ENCODE results near the gene SLC6A13. TPM values are rescaled to one million over a fixed set of nuclear protein-coding genes. Genes with fewer than 3 reads are reported as not detected.
"Not testable (repeated sequence)": the region's sequence is repeated elsewhere in the genome, so short reads cannot be mapped to it uniquely, and the experiment has no call there.

SLC6A13 gene
- polyA plus RNA-seq, 1 donor from 2014 or later = 1.4 TPM

GRCh38 chr12:236445-236844 is 26.2 kb downstream of the SLC6A13 start:
- Histone ChIP-seq H2AFZ (ENCODE audit: low read depth, low read length) (no peak overlapping the region), H3K27ac (ENCODE audit: low read length) (no peak overlapping the region)
- no peak for TF ChIP-seq MXI1 (conservative IDR thresholded peaks at IDR 0.05; ENCODE audit: poor library complexity, severe bottlenecking)

GRCh38 chr12:235967-236366 is 26.7 kb downstream of the SLC6A13 start:
- H3K9me3 ChIP-seq (ENCODE audit: low read length); H2AFZ ChIP-seq (ENCODE audit: low read depth, low read length); H3K27ac ChIP-seq (ENCODE audit: low read length); H4K20me1 ChIP-seq (ENCODE audit: insufficient read depth); H3K9me2 ChIP-seq (ENCODE audit: insufficient read depth, low read length); H3K4me2 ChIP-seq (ENCODE audit: low read length); H3K27me3 ChIP-seq (ENCODE audit: insufficient read depth, low read depth, low read length); H3K79me2 ChIP-seq (replicated peaks; ENCODE audit: insufficient read depth, low read length); H3K4me3 ChIP-seq (ENCODE audit: low read length); H3F3A ChIP-seq (ENCODE audit: insufficient read depth, low read length, poor library complexity, severe bottlenecking); H3K36me3 ChIP-seq (ENCODE audit: insufficient read depth, low read length); H3K9ac ChIP-seq (ENCODE audit: low read length): not testable (repeated sequence)

More at GRCh38 chr12:236445-236844, 26.2 kb downstream of the SLC6A13 start:
- no peak overlapping the region for H3K4me2 ChIP-seq (ENCODE audit: low read length)
- no peak overlapping the region for H3K4me3 ChIP-seq (ENCODE audit: low read length)
- H3K79me2 ChIP-seq (replicated peaks; ENCODE audit: insufficient read depth, low read length) = no peaks in the 10 kb centered on the region
- no peaks in the 10 kb centered on the region for H3K27me3 ChIP-seq (ENCODE audit: insufficient read depth, low read depth, low read length)
- H3K36me3 ChIP-seq (ENCODE audit: insufficient read depth, low read length) = no peaks in the 10 kb centered on the region
- no peak overlapping the region for H3K9ac ChIP-seq (ENCODE audit: low read length)
- H4K20me1 ChIP-seq (ENCODE audit: insufficient read depth) = no peaks in the 10 kb centered on the region
- no peaks in the 10 kb centered on the region for H3F3A ChIP-seq (ENCODE audit: insufficient read depth, low read length, poor library complexity, severe bottlenecking)
- no peaks in the 10 kb centered on the region for H3K9me2 ChIP-seq (ENCODE audit: insufficient read depth, low read length)
- H3K9me3 ChIP-seq (ENCODE audit: low read length) = no peaks in the 10 kb centered on the region

DNA sequence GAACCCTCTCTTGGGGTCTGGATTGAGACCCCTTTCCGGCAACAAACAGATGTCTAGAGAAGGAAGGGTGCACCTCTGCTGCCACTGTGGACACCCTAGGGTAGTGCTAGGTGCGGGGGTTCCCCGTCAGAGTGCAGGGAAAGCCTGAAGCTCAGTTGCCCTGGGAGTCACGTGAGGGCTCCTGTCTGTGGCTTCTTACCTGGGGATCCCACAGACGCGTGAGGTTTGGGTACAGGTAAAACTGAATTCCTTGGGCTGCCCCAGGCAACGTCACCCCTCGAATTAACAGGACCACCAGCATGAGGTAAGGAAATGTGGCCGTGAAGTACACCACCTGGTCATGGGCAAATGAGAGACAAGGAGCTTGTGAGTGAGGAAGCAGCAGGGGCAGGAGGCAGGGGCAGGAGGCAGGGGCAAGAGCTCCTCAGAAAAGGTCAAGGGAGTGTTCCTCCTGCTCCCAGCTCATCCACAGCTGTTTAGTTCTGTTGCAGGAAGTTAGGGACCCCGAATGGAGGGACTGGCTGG is 27.7 kb downstream of the SLC6A13 start:
- TF ChIP-seq EZH2 (IDR thresholded peaks at IDR 0.05; ENCODE audit: borderline replicate concordance, insufficient read depth, low read length, poor library complexity, severe bottlenecking) (no peak), SMC3 (conservative IDR thresholded peaks at IDR 0.05; ENCODE audit: poor library complexity) (no peak), MXI1 (conservative IDR thresholded peaks at IDR 0.05; ENCODE audit: poor library complexity, severe bottlenecking) (no peak), CTCF (IDR thresholded peaks at IDR 0.05; ENCODE audit: poor library complexity, severe bottlenecking) (no peak), TAF1 (IDR thresholded peaks at IDR 0.05; ENCODE audit: low read depth) (no peak), POLR2AphosphoS5 (IDR thresholded peaks at IDR 0.05) (no peak), EP300 (conservative IDR thresholded peaks at IDR 0.05; ENCODE audit: poor library complexity, severe bottlenecking) (no peak), RAD21 (conservative IDR thresholded peaks at IDR 0.05) (no peak)
- TF ChIP-seq, protein P1, sequence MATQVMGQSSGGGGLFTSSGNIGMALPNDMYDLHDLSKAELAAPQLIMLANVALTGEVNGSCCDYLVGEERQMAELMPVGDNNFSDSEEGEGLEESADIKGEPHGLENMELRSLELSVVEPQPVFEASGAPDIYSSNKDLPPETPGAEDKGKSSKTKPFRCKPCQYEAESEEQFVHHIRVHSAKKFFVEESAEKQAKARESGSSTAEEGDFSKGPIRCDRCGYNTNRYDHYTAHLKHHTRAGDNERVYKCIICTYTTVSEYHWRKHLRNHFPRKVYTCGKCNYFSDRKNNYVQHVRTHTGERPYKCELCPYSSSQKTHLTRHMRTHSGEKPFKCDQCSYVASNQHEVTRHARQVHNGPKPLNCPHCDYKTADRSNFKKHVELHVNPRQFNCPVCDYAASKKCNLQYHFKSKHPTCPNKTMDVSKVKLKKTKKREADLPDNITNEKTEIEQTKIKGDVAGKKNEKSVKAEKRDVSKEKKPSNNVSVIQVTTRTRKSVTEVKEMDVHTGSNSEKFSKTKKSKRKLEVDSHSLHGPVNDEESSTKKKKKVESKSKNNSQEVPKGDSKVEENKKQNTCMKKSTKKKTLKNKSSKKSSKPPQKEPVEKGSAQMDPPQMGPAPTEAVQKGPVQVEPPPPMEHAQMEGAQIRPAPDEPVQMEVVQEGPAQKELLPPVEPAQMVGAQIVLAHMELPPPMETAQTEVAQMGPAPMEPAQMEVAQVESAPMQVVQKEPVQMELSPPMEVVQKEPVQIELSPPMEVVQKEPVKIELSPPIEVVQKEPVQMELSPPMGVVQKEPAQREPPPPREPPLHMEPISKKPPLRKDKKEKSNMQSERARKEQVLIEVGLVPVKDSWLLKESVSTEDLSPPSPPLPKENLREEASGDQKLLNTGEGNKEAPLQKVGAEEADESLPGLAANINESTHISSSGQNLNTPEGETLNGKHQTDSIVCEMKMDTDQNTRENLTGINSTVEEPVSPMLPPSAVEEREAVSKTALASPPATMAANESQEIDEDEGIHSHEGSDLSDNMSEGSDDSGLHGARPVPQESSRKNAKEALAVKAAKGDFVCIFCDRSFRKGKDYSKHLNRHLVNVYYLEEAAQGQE (IDR thresholded peaks at IDR 0.05; ENCODE audit: borderline replicate concordance) = no peak
- Histone ChIP-seq H3K27ac (ENCODE audit: low read length) (no peak overlapping the region), H3K4me3 (ENCODE audit: low read length) (no peak overlapping the region), H4K20me1 (ENCODE audit: insufficient read depth) (no peaks in the 10 kb centered on the region), H3K4me2 (ENCODE audit: low read length) (no peak overlapping the region), H3K36me3 (ENCODE audit: insufficient read depth, low read length) (no peaks in the 10 kb centered on the region), H3F3A (ENCODE audit: insufficient read depth, low read length, poor library complexity, severe bottlenecking) (no peaks in the 10 kb centered on the region), H3K27me3 (ENCODE audit: insufficient read depth, low read depth, low read length) (no peaks in the 10 kb centered on the region), H3K9me2 (ENCODE audit: insufficient read depth, low read length) (no peaks in the 10 kb centered on the region), H2AFZ (ENCODE audit: low read depth, low read length) (no peak overlapping the region), H3K9me3 (ENCODE audit: low read length) (no peaks in the 10 kb centered on the region), H3K79me2 (replicated peaks; ENCODE audit: insufficient read depth, low read length) (no peaks in the 10 kb centered on the region), H3K9ac (ENCODE audit: low read length) (no peak overlapping the region)

Data from neural cell (in vitro differentiated cells).